GM19324 (cell line): Measurements from ENCODE around the gene GPRIN3.
"Not testable (repeated sequence)": the region's sequence is repeated elsewhere in the genome, so short reads cannot be mapped to it uniquely, and the experiment has no call there.

ENCODE experiments used
- ATAC-seq: cut with Tn5 transposase; IDR thresholded peaks from one replicate; pipeline ENCODE4 v1.9.1; 2021; ENCODE audit warnings: mild to moderate bottlenecking, moderate library complexity; ENCODE audit not compliant: unreplicated experiment, low FRiP score

GPRIN3 gene

GRCh38 chr4:89314291-89314690, 6.7 kb upstream of the GPRIN3 start:
- ATAC-seq: no peak

GRCh38 chr4:89312066-89312465, 4.5 kb upstream of the GPRIN3 start:
- no peak for ATAC-seq

- no peak for ATAC-seq
These were observed 3.8 kb upstream of the GPRIN3 start for GRCh38 chr4:89311433-89311832.

- not testable (repeated sequence) for ATAC-seq
These were observed 1.6 kb upstream of the GPRIN3 start for GRCh38 chr4:89309154-89309553.

- no peak for ATAC-seq
These were observed 531 bp upstream of the GPRIN3 start for GRCh38 chr4:89308161-89308500.

GRCh38 chr4:89307178-89307445, 488 bp downstream of the GPRIN3 start:
- peak; percentile 10 for ATAC-seq

GRCh38 chr4:89306486-89307177, 968 bp downstream of the GPRIN3 start:
- no peak for ATAC-seq

- no peak for ATAC-seq
These were observed 1.7 kb downstream of the GPRIN3 start for GRCh38 chr4:89305712-89306437.

- ATAC-seq: no peak
These were observed 2.6 kb downstream of the GPRIN3 start for GRCh38 chr4:89305028-89305427.

- no peak for ATAC-seq
These were observed 3.7 kb downstream of the GPRIN3 start for GRCh38 chr4:89303814-89304388.

GRCh38 chr4:89303177-89303576, 4.4 kb downstream of the GPRIN3 start:
- no peak for ATAC-seq

- no peak for ATAC-seq
These were observed 5.7 kb downstream of the GPRIN3 start for GRCh38 chr4:89301902-89302301.

- ATAC-seq: no peak
These were observed 6.6 kb downstream of the GPRIN3 start for GRCh38 chr4:89301003-89301402.

- no peak for ATAC-seq
These were observed 7.1 kb downstream of the GPRIN3 start for GRCh38 chr4:89300499-89300898.

GRCh38 chr4:89300060-89300459, 7.5 kb downstream of the GPRIN3 start:
- ATAC-seq: no peak

GRCh38 chr4:89299153-89299791, 8.3 kb downstream of the GPRIN3 start:
- peak; percentile 53 for ATAC-seq

- no peak for ATAC-seq
These were observed 8.8 kb downstream of the GPRIN3 start for GRCh38 chr4:89298788-89299152.

- peak; percentile 54 for ATAC-seq
These were observed 9.4 kb downstream of the GPRIN3 start for GRCh38 chr4:89298155-89298554.

GRCh38 chr4:89296896-89297295, 10.7 kb downstream of the GPRIN3 start:
- ATAC-seq: no peak

GRCh38 chr4:89296399-89296798, 11.2 kb downstream of the GPRIN3 start:
- ATAC-seq: no peak

- no peak for ATAC-seq
These were observed 12.1 kb downstream of the GPRIN3 start for GRCh38 chr4:89295415-89295927.
